GM23338 (cell line): Measurements from ENCODE around the gene PCA3. TPM values are rescaled to one million over a fixed set of nuclear protein-coding genes. Genes with fewer than 3 reads are reported as not detected.

Experiments used
- ATAC-seq: fragments of 200-7000 bp; cut with Tn5 transposase; 3 replicates; pipeline ENCODE4 v1.9.1; 2020
- DNase-seq: peaks from one replicate; pipeline ENCODE4 v3.0.0-alpha.2; 2015; ENCODE audit warnings: low spot score
- H2AFZ ChIP-seq: fragments of 200-600 bp; sonication (generic); 2 replicates; pipeline ENCODE4 v1.8.0; 2016; ENCODE audit warnings: antibody characterized with exemption, mild to moderate bottlenecking, moderate library complexity
- H3F3A ChIP-seq: fragments of 200-600 bp; sonication (generic); replicated peaks from 2 replicates; pipeline ENCODE4 v1.8.0; 2017; ENCODE audit warnings: antibody characterized with exemption, mixed run types, low read depth
- H3K27ac ChIP-seq: fragments of 200-600 bp; sonication (generic); 2 replicates; pipeline ENCODE4 v1.6.1; 2016; ENCODE audit warnings: low read depth
- H3K27me3 ChIP-seq: fragments of 200-600 bp; sonication (generic); 2 replicates; pipeline ENCODE4 v1.8.0; 2016; ENCODE audit warnings: mild to moderate bottlenecking, mixed run types, moderate library complexity; ENCODE audit not compliant: insufficient read depth
- H3K36me3 ChIP-seq: fragments of 200-600 bp; sonication (generic); 2 replicates; pipeline ENCODE4 v1.8.0; 2016; ENCODE audit warnings: mild to moderate bottlenecking; ENCODE audit not compliant: insufficient read depth
- H3K4me1 ChIP-seq: fragments of 200-600 bp; sonication (generic); 2 replicates; pipeline ENCODE4 v1.8.0; 2016; ENCODE audit warnings: mild to moderate bottlenecking, moderate library complexity; ENCODE audit not compliant: insufficient read depth
- H3K4me2 ChIP-seq: fragments of 200-600 bp; sonication (generic); 2 replicates; pipeline ENCODE4 v1.7.1; 2017; ENCODE audit warnings: mixed run types
- H3K4me3 ChIP-seq: fragments of 200-600 bp; sonication (generic); 2 replicates; pipeline ENCODE4 v1.6.1; 2016; ENCODE audit warnings: mixed run types
- H3K79me2 ChIP-seq: fragments of 200-600 bp; sonication (generic); replicated peaks from 2 replicates; pipeline ENCODE4 v1.8.0; 2017; ENCODE audit warnings: mild to moderate bottlenecking; ENCODE audit not compliant: insufficient read depth
- H3K9me2 ChIP-seq: fragments of 200-600 bp; sonication (generic); 2 replicates; pipeline ENCODE4 v1.8.0; 2017; ENCODE audit not compliant: insufficient read depth
- H4K20me1 ChIP-seq: fragments of 200-600 bp; sonication (generic); replicated peaks from 2 replicates; pipeline ENCODE4 v1.8.0; 2017; ENCODE audit warnings: mild to moderate bottlenecking; ENCODE audit not compliant: insufficient read depth
- H3K27ac Mint-ChIP-seq: 2 replicates; pipeline ENCODE4 v1.8.0; 2020; ENCODE audit warnings: inconsistent platforms, mild to moderate bottlenecking, moderate library complexity, mixed read lengths
- H3K27me3 Mint-ChIP-seq: 3 replicates; pipeline ENCODE4 v1.8.0; 2022; ENCODE audit warnings: low read depth, mild to moderate bottlenecking, moderate library complexity, mixed read lengths, inconsistent platforms; ENCODE audit not compliant: insufficient read depth, poor library complexity
- H3K36me3 Mint-ChIP-seq: 3 replicates; pipeline ENCODE4 v1.8.0; 2021; ENCODE audit warnings: low read depth, mild to moderate bottlenecking, inconsistent platforms, moderate library complexity, mixed read lengths
- H3K4me1 Mint-ChIP-seq: 3 replicates; pipeline ENCODE4 v1.8.0; 2020; ENCODE audit warnings: mild to moderate bottlenecking, inconsistent platforms, mixed read lengths
- H3K4me3 Mint-ChIP-seq: 3 replicates; pipeline ENCODE4 v1.8.0; 2021; ENCODE audit warnings: moderate library complexity, mild to moderate bottlenecking, inconsistent platforms, mixed read lengths
- H3K9me3 Mint-ChIP-seq: 3 replicates; pipeline ENCODE4 v1.8.0; 2020; ENCODE audit warnings: moderate library complexity, mild to moderate bottlenecking, inconsistent platforms, mixed read lengths
- JUNB ChIP-seq: IDR thresholded peaks from one replicate; pipeline ENCODE4 v1.6.1; 2016; ENCODE audit warnings: antibody characterized with exemption; ENCODE audit not compliant: unreplicated experiment
- NANOG ChIP-seq: IDR thresholded peaks from 2 replicates; pipeline ENCODE4 v1.6.1; 2016; ENCODE audit warnings: antibody characterized with exemption, borderline replicate concordance
- POLR2AphosphoS5 ChIP-seq: IDR thresholded peaks from 2 replicates; pipeline ENCODE4 v1.6.1; 2016; ENCODE audit warnings: antibody characterized with exemption, low read depth
- ZNF114 ChIP-seq: fragments of 250-450 bp; sonication (Bioruptor Pico); IDR thresholded peaks from 2 replicates; pipeline ENCODE4 v1.5.0; 2020; ENCODE audit warnings: mild to moderate bottlenecking, moderate library complexity
- polyA plus RNA-seq: library from polyadenylated mRNA; unstranded; fragments of >200 nt; fragmentation: Nextera tagmentation; extraction: Ambion mirVana; gene quantifications from 2 replicates; pipeline ENCODE4 v1.2.1, GENCODE V29; 2016
- total RNA-seq: library from RNA; depleted of rRNA; stranded (reverse); fragments of >200 nt; shearing (Covaris generic); gene quantifications from 2 replicates; pipeline ENCODE4 v1.2.3, GENCODE V29; 2014
- TF ChIP-seq, protein P1 (sequence below): fragments of 250-450 bp; sonication (Bioruptor Pico); IDR thresholded peaks from 2 replicates; pipeline ENCODE4 v1.5.0; 2020; ENCODE audit warnings: mild to moderate bottlenecking, moderate library complexity
- TF ChIP-seq, protein P2 (sequence below), 2 experiments: fragments of 200-600 bp in 1 of 2; sonication (generic) in 1 of 2; conservative IDR thresholded peaks; 2 replicates each; pipeline versions ENCODE4 v1.5.1 to v1.6.1; 2016 to 2017; ENCODE audit warnings: antibody characterized with exemption in 2 of 2, low read depth in 2 of 2, mild to moderate bottlenecking in 2 of 2, moderate library complexity in 1 of 2
- TF ChIP-seq, protein P3 (sequence below): IDR thresholded peaks from one replicate; pipeline ENCODE4 v1.6.1; 2018; ENCODE audit warnings: antibody characterized with exemption; ENCODE audit not compliant: unreplicated experiment

PCA3 gene
- total and polyA plus RNA-seq, 2 experiments from 2014 or later = 0.28 to 0.76 TPM

DNA sequence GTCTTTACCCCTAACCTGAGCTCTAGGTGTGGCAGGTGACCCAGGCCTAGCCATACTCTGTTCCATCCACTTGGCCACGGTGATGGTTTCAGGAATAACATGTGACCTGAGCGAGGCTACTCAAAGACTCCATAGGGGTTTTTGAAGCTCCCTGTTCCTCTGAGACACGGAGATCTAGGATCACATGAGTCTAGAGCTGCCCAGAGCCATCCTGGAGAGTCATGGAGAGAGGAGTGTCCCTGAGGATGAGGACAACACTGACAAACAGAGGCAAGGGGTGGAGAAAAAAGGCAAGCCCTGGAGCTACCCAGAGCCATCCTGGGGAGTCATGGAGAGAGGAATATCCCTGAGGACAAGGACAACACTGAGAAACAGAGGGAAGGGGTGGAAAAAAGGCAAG lies 29.5 kb upstream of the PCA3 start:
- Histone ChIP-seq H3K9me2 (no peaks in the 10 kb centered on the region), H4K20me1 (no peaks in the 10 kb centered on the region), H3K36me3 (no peaks in the 10 kb centered on the region), H3K27me3 (no peaks in the 10 kb centered on the region), H3K4me1 (no peaks in the 10 kb centered on the region), H3K4me2 (no peak overlapping the region), H3K79me2 (no peaks in the 10 kb centered on the region), H3K4me3 (no peak overlapping the region), H3F3A (no peaks in the 10 kb centered on the region), H3K27ac (no peak overlapping the region), H2AFZ (no peak overlapping the region)
- no peak for ATAC-seq
- Mint-ChIP-seq H3K27ac (no peak overlapping the region), H3K4me1 (no peaks in the 10 kb centered on the region), H3K9me3 (no peaks in the 10 kb centered on the region), H3K4me3 (no peak overlapping the region), H3K27me3 (peaks cover 8% of the 10 kb centered on the region), H3K36me3 (no peaks in the 10 kb centered on the region)
- DNase-seq = no peak
- TF ChIP-seq, protein P1, sequence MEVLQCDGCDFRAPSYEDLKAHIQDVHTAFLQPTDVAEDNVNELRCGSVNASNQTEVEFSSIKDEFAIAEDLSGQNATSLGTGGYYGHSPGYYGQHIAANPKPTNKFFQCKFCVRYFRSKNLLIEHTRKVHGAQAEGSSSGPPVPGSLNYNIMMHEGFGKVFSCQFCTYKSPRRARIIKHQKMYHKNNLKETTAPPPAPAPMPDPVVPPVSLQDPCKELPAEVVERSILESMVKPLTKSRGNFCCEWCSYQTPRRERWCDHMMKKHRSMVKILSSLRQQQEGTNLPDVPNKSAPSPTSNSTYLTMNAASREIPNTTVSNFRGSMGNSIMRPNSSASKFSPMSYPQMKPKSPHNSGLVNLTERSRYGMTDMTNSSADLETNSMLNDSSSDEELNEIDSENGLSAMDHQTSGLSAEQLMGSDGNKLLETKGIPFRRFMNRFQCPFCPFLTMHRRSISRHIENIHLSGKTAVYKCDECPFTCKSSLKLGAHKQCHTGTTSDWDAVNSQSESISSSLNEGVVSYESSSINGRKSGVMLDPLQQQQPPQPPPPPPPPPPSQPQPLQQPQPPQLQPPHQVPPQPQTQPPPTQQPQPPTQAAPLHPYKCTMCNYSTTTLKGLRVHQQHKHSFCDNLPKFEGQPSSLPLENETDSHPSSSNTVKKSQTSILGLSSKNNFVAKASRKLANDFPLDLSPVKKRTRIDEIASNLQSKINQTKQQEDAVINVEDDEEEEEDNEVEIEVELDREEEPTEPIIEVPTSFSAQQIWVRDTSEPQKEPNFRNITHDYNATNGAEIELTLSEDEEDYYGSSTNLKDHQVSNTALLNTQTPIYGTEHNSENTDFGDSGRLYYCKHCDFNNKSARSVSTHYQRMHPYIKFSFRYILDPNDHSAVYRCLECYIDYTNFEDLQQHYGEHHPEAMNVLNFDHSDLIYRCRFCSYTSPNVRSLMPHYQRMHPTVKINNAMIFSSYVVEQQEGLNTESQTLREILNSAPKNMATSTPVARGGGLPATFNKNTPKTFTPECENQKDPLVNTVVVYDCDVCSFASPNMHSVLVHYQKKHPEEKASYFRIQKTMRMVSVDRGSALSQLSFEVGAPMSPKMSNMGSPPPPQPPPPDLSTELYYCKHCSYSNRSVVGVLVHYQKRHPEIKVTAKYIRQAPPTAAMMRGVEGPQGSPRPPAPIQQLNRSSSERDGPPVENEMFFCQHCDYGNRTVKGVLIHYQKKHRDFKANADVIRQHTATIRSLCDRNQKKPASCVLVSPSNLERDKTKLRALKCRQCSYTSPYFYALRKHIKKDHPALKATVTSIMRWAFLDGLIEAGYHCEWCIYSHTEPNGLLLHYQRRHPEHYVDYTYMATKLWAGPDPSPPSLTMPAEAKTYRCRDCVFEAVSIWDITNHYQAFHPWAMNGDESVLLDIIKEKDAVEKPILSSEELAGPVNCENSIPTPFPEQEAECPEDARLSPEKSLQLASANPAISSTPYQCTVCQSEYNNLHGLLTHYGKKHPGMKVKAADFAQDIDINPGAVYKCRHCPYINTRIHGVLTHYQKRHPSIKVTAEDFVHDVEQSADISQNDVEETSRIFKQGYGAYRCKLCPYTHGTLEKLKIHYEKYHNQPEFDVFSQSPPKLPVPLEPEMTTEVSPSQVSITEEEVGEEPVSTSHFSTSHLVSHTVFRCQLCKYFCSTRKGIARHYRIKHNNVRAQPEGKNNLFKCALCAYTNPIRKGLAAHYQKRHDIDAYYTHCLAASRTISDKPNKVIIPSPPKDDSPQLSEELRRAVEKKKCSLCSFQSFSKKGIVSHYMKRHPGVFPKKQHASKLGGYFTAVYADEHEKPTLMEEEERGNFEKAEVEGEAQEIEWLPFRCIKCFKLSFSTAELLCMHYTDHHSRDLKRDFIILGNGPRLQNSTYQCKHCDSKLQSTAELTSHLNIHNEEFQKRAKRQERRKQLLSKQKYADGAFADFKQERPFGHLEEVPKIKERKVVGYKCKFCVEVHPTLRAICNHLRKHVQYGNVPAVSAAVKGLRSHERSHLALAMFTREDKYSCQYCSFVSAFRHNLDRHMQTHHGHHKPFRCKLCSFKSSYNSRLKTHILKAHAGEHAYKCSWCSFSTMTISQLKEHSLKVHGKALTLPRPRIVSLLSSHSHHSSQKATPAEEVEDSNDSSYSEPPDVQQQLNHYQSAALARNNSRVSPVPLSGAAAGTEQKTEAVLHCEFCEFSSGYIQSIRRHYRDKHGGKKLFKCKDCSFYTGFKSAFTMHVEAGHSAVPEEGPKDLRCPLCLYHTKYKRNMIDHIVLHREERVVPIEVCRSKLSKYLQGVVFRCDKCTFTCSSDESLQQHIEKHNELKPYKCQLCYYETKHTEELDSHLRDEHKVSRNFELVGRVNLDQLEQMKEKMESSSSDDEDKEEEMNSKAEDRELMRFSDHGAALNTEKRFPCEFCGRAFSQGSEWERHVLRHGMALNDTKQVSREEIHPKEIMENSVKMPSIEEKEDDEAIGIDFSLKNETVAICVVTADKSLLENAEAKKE (CRISPR knock-in tag) = no peak
- no peak for TF ChIP-seq NANOG
- TF ChIP-seq JUNB = no peak

DNA sequence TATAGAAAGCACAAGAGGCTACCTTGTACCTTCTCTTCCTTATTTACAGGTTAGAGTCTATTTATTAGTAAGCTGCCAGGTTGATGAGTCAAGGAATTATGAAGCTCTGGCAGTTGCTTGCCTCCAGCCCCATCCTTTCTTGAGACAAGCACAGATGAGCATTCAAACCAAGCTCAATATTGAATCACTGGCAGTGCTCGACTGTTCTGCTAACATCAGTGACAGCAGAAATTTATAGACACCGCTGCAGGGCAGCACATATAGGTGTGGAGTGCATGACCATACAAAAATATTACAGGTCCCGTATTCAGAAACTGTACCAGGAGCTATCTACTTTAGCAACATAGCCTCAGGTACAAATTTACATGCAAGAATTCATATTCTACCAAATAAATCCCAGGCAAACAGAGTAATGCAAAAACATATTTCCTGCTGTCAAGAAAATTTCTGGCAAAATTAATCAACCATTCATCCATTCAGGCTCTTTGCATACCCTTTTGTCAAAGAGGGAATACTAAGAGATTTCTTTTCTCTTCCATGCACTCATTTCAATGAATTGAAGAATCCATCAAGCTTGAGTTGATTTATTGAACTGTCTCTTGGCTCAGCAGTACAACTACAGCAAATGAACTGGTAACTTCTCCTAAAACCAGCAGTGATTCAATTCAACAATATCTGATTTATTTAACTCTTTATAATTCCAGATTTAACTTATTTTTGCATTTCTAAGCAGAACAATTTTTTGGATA lies 26.9 kb upstream of the PCA3 start:
- 0 out of 2 replicates have a peak, but pooled peaks cover 3% of the 10 kb centered on the region for H4K20me1 ChIP-seq
- no peaks in the 10 kb centered on the region for H3F3A ChIP-seq
- no peak overlapping the region for H3K4me3 ChIP-seq
- H3K4me1 Mint-ChIP-seq = peaks cover 4% of the 10 kb centered on the region; the same call in 2 of the 3 replicates
- 0 out of 2 replicates have a peak, but pooled peaks cover 3% of the 10 kb centered on the region for H3K4me1 ChIP-seq
- no peak overlapping the region for H3K4me2 ChIP-seq
- no peaks in the 10 kb centered on the region for H3K9me2 ChIP-seq
- ATAC-seq = no peak
- no peaks in the 10 kb centered on the region for H3K36me3 ChIP-seq
- DNase-seq = no peak
- H3K27me3 ChIP-seq = no peaks in the 10 kb centered on the region
- no peaks in the 10 kb centered on the region; the same call in 2 of the 3 replicates for H3K36me3 Mint-ChIP-seq
- H3K27ac ChIP-seq = no peak overlapping the region
- peaks cover 8% of the 10 kb centered on the region for H3K27me3 Mint-ChIP-seq
- H3K4me3 Mint-ChIP-seq = no peak overlapping the region
- TF ChIP-seq ZNF114 (CRISPR knock-in tag) (no peak), JUNB (no peak), POLR2AphosphoS5 (no peak)
- TF ChIP-seq, protein P2, sequence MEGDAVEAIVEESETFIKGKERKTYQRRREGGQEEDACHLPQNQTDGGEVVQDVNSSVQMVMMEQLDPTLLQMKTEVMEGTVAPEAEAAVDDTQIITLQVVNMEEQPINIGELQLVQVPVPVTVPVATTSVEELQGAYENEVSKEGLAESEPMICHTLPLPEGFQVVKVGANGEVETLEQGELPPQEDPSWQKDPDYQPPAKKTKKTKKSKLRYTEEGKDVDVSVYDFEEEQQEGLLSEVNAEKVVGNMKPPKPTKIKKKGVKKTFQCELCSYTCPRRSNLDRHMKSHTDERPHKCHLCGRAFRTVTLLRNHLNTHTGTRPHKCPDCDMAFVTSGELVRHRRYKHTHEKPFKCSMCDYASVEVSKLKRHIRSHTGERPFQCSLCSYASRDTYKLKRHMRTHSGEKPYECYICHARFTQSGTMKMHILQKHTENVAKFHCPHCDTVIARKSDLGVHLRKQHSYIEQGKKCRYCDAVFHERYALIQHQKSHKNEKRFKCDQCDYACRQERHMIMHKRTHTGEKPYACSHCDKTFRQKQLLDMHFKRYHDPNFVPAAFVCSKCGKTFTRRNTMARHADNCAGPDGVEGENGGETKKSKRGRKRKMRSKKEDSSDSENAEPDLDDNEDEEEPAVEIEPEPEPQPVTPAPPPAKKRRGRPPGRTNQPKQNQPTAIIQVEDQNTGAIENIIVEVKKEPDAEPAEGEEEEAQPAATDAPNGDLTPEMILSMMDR (conservative IDR thresholded peaks at IDR 0.05; ENCODE audit: low read depth in 2 of 2) = no peak
- TF ChIP-seq, protein P3, sequence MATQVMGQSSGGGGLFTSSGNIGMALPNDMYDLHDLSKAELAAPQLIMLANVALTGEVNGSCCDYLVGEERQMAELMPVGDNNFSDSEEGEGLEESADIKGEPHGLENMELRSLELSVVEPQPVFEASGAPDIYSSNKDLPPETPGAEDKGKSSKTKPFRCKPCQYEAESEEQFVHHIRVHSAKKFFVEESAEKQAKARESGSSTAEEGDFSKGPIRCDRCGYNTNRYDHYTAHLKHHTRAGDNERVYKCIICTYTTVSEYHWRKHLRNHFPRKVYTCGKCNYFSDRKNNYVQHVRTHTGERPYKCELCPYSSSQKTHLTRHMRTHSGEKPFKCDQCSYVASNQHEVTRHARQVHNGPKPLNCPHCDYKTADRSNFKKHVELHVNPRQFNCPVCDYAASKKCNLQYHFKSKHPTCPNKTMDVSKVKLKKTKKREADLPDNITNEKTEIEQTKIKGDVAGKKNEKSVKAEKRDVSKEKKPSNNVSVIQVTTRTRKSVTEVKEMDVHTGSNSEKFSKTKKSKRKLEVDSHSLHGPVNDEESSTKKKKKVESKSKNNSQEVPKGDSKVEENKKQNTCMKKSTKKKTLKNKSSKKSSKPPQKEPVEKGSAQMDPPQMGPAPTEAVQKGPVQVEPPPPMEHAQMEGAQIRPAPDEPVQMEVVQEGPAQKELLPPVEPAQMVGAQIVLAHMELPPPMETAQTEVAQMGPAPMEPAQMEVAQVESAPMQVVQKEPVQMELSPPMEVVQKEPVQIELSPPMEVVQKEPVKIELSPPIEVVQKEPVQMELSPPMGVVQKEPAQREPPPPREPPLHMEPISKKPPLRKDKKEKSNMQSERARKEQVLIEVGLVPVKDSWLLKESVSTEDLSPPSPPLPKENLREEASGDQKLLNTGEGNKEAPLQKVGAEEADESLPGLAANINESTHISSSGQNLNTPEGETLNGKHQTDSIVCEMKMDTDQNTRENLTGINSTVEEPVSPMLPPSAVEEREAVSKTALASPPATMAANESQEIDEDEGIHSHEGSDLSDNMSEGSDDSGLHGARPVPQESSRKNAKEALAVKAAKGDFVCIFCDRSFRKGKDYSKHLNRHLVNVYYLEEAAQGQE = no peak
- H3K27ac Mint-ChIP-seq = no peak overlapping the region
- H3K79me2 ChIP-seq = no peaks in the 10 kb centered on the region
- H3K9me3 Mint-ChIP-seq = no peaks in the 10 kb centered on the region
- no peak overlapping the region for H2AFZ ChIP-seq
